Dermis microvascular lymphatic vessel endothelial cell (primary cell): Measurements from ENCODE around the gene GSN. TPM values are rescaled to one million over a fixed set of nuclear protein-coding genes. Genes with fewer than 3 reads are reported as not detected.

Experiments used
- DNase-seq, 2 donors: peaks; one replicate each; pipeline versions ENCODE4 v3.0.0 to v3.0.0-alpha.2; 2010; ENCODE audit warnings: low read depth in 2 of 2
- total RNA-seq: library from RNA; depleted of rRNA; stranded (reverse); fragments of >200 nt; gene quantifications from 2 replicates; pipeline ENCODE4 v1.2.1, GENCODE V29; 2014

GSN gene
- total RNA-seq, 1 donor from 2014 or later, result 248 TPM

GRCh38 chr9:121322737-121323448, 54.9 kb downstream of the GSN start:
- no peak for DNase-seq

GRCh38 chr9:121323449-121324151, 55.6 kb downstream of the GSN start:
- no peak for DNase-seq

GRCh38 chr9:121324316-121324715, 56.4 kb downstream of the GSN start:
- DNase-seq, result no peak

- no peak for DNase-seq
Measured at GRCh38 chr9:121324755-121325154, 56.8 kb downstream of the GSN start.

- DNase-seq, result peak; percentile 66 to 70
Measured at GRCh38 chr9:121325387-121325786, 57.4 kb downstream of the GSN start.

- peak; percentile 87 to 95 for DNase-seq
Measured at GRCh38 chr9:121326130-121326838, 58.3 kb downstream of the GSN start.

- no peak for DNase-seq
Measured at GRCh38 chr9:121326901-121327613, 59.1 kb downstream of the GSN start.

GRCh38 chr9:121328476-121328875, 60.5 kb downstream of the GSN start:
- DNase-seq, result no peak

- DNase-seq, result no peak
Measured at GRCh38 chr9:121328876-121329681, 61.1 kb downstream of the GSN start.

GRCh38 chr9:121331549-121331948, 63.6 kb downstream of the GSN start:
- DNase-seq, result no peak

- peak in 1 of 2 donors; percentile 17 for DNase-seq
Measured at GRCh38 chr9:121331992-121332685, 64.2 kb downstream of the GSN start.

- DNase-seq, result no peak
Measured at GRCh38 chr9:121333950-121334773, 66.2 kb downstream of the GSN start.

GRCh38 chr9:121336665-121337064, 68.7 kb downstream of the GSN start:
- no peak for DNase-seq

GRCh38 chr9:121339437-121339836, 71.5 kb downstream of the GSN start:
- DNase-seq, result no peak

GRCh38 chr9:121340676-121341392, 72.9 kb downstream of the GSN start:
- DNase-seq, result no peak

- DNase-seq, result no peak
Measured at GRCh38 chr9:121344184-121344583, 76.2 kb downstream of the GSN start.

GRCh38 chr9:121345070-121345469, 77.1 kb downstream of the GSN start:
- no peak for DNase-seq

- DNase-seq, result no peak
Measured at GRCh38 chr9:121348221-121348620, 80.3 kb downstream of the GSN start.

GRCh38 chr9:121349009-121349408, 81.0 kb downstream of the GSN start:
- DNase-seq, result no peak
